D721Med (cell line): ENCODE data around the gene CUZD1.

ENCODE experiments used
- DNase-seq: peaks from one replicate; pipeline ENCODE4 v3.0.0; 2011; ENCODE audit warnings: low spot score; ENCODE audit not compliant: insufficient read length
- FAIRE-seq: peaks from 2 replicates; lab custom pipeline; 2011; peaks lifted over from hg19 to GRCh38; lab: Jason Lieb, UNC
- TF ChIP-seq, protein P1 (sequence below): IDR thresholded peaks from 2 replicates; pipeline ENCODE4 v1.5.1; 2012; ENCODE audit warnings: mild to moderate bottlenecking, control low read depth; ENCODE audit not compliant: insufficient read depth; ENCODE audit errors: missing control alignments

The CUZD1 gene

DNA sequence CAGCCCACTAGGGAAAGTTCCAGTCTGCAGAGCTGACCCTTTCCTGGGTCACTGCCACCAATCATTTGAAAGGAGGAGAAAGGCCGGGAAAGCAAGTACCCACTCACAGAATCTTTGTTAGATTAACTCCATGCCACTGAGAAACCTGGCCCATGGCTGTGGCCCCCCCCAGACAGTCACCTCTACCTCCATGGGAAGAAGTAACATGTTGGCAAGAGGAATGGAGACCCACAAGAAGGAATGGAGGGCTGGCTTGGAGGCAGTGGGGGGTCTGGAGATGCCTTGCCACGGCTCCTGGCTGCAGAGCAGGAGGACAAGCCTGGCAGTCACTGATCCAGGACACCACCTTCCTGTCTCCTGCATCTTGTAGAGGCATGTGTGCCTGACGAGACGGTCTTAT, 32.9 kb downstream of the CUZD1 start:
- FAIRE-seq, result no peak
- TF ChIP-seq, protein P1, sequence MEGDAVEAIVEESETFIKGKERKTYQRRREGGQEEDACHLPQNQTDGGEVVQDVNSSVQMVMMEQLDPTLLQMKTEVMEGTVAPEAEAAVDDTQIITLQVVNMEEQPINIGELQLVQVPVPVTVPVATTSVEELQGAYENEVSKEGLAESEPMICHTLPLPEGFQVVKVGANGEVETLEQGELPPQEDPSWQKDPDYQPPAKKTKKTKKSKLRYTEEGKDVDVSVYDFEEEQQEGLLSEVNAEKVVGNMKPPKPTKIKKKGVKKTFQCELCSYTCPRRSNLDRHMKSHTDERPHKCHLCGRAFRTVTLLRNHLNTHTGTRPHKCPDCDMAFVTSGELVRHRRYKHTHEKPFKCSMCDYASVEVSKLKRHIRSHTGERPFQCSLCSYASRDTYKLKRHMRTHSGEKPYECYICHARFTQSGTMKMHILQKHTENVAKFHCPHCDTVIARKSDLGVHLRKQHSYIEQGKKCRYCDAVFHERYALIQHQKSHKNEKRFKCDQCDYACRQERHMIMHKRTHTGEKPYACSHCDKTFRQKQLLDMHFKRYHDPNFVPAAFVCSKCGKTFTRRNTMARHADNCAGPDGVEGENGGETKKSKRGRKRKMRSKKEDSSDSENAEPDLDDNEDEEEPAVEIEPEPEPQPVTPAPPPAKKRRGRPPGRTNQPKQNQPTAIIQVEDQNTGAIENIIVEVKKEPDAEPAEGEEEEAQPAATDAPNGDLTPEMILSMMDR, result no peak

DNA sequence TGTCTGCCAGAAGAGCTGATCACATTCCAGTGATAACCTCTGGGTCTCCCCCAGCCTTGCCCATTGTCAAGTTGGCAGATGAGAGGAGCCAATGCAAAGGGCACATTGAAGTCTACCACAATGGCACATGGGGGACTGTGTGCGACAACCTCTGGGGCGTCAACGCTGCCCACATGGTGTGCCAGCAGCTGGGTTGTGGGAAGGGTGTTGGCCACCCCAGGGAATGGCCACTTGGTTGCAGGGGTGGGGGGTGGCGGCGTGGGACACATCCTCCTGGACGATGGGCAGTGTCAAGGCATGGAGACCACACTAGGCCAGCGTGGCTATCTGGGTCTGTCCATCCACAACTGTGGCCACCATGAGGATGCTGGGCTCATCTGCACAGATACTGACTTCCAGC, 43.4 kb downstream of the CUZD1 start:
- FAIRE-seq (no peak), DNase-seq (no peak)
- TF ChIP-seq, protein P1, result no peak

More for the DNA sequence above, 32.9 kb downstream of the CUZD1 start:
- DNase-seq, result no peak

DNA sequence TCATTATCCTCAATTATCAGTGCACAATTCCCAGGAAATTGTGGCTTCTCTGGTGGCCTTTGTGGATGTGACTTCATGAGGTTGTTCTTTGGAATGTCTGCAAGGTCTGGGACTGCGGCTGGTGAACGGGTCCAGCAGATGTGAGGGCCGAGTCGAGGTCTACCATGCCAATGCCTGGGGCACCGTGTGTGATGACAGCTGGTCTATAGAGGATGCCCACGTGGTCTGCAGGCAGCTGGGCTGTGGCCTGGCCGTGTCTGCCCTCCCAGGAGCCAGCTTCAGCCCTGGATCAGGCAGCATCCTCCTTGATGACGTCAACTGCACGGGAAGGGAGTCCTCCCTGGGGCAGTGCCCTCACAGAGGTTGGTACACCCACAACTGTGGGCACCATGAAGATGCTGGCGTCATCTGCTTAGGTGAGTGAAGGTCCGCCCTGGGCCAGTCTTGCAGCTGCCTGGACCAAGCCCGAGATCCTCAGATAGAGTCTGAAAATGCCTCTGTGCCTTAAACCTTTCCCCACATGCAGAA, 46.9 kb downstream of the CUZD1 start:
- TF ChIP-seq, protein P1, result no peak
- FAIRE-seq, result no peak

DNA sequence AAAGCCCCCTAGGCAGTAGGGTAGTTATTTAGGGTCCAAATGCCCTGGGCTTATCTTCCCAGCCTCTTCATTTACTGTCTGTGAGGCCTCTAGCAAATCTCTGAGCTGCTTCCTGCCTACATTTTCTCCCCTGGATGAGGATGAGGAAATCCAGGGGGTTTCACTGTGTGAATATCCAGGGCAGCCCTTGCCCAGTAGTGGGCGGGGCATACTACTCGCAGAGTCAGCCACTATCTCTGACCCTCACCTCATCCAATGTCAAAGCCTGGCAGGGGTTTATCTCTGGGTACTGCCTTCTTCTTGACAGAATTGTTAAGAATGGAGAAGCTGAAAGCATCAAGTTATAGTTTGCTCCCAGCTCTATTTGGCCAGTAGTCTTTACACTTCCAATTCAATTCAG, 48.9 kb downstream of the CUZD1 start:
- TF ChIP-seq, protein P1, result no peak
- FAIRE-seq, result no peak
- no peak for DNase-seq

More for the DNA sequence above, 46.9 kb downstream of the CUZD1 start:
- no peak for DNase-seq

DNA sequence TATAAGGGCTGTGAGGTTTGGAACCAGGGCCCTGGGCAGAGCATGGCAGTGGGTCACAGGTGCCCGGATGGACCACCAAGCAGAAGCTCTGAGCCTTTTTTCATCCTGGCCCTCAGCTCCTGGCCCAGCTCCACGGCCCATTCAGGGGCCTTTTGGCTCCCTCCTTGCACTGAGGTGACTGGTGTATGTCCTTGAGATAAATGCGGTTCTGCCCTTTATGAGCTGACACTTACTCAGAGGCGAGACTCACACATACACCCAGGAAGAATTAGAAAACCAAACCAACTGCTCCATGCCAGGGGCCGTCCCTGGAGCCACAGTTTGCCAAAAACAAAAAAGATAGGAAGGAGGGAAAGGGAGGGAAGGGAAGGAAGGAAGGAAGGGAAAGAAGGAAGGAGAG, 49.7 kb downstream of the CUZD1 start:
- FAIRE-seq (no peak), DNase-seq (no peak)
- TF ChIP-seq, protein P1, result no peak

DNA sequence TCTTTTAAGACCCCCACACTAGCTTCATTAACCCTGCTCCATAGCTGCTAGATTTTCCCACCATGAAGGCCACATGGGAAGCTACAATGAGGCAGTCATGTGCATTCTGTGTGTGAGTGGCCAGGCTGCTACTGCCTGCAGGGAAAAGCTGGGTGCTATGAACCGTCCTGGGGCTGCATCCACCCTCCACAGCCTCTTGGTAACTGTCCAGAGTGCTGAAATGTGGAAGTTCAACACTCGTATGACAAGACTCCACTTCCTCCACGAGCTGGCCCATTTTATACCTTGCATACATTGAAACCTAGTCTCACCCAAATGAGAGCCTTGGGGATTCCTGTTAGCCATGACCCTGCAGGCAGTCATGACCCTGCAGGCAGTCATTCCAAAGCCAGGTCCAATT, 59.4 kb downstream of the CUZD1 start:
- no peak for DNase-seq
- TF ChIP-seq, protein P1, result no peak
- FAIRE-seq, result no peak

DNA sequence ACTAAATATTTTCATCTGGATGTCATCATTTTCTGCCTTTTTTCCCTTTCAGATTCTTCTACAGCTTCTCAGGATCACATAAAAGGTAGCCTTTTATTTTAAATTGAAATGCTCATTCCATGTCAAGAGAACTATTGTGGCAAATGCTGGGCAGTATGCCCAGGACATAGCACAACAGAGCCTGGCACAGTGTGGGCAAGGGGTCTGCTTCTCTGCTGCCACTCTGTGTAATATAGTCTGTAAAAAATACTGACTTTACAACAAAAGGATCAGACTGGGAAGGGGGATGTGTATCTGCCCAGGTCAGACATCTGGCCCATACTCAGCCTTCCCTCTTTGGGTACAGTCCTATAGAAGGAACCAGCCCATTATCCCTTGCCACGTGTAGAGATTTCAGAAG, 62.7 kb downstream of the CUZD1 start:
- DNase-seq (no peak), FAIRE-seq (no peak)
- TF ChIP-seq, protein P1, result no peak
